Hepatocyte (in vitro differentiated cells): ENCODE measurements around the gene HOXC12. TPM values are rescaled to one million over a fixed set of nuclear protein-coding genes. Genes with fewer than 3 reads are reported as not detected.

Experiments
- DNase-seq: peaks from one replicate; pipeline ENCODE4 v3.0.0-alpha.2; 2016; ENCODE audit warnings: low spot score
- H2AFZ ChIP-seq: fragments of 200-600 bp; sonication (generic); 2 replicates; pipeline ENCODE4 v1.6.0; 2016; ENCODE audit warnings: antibody characterized with exemption, mild to moderate bottlenecking
- H3K27ac ChIP-seq: fragments of 200-600 bp; sonication (generic); 2 replicates; pipeline ENCODE4 v1.5.1; 2016; ENCODE audit warnings: mild to moderate bottlenecking
- H3K27me3 ChIP-seq: fragments of 200-600 bp; sonication (generic); 2 replicates; pipeline ENCODE4 v1.6.1; 2016
- H3K36me3 ChIP-seq: fragments of 200-600 bp; sonication (generic); replicated peaks from 2 replicates; pipeline ENCODE4 v1.5.1; 2016; ENCODE audit warnings: low read depth; ENCODE audit not compliant: insufficient read depth
- H3K4me1 ChIP-seq: fragments of 200-600 bp; sonication (generic); 2 replicates; pipeline ENCODE4 v1.5.1; 2016; ENCODE audit warnings: mild to moderate bottlenecking, moderate library complexity; ENCODE audit not compliant: insufficient read depth
- H3K4me2 ChIP-seq: fragments of 200-600 bp; sonication (generic); 2 replicates; pipeline ENCODE4 v1.6.0; 2016
- H3K4me3 ChIP-seq: fragments of 200-600 bp; sonication (generic); 2 replicates; pipeline ENCODE4 v1.5.1; 2016; ENCODE audit warnings: mild to moderate bottlenecking
- H3K79me2 ChIP-seq: fragments of 200-600 bp; sonication (generic); 2 replicates; pipeline ENCODE4 v1.6.0; 2017; ENCODE audit warnings: mild to moderate bottlenecking
- H3K9me2 ChIP-seq: fragments of 200-600 bp; sonication (generic); replicated peaks from 2 replicates; pipeline ENCODE4 v1.6.0; 2017; ENCODE audit warnings: mild to moderate bottlenecking; ENCODE audit not compliant: insufficient read depth
- H3K9me3 ChIP-seq: fragments of 200-600 bp; sonication (generic); 2 replicates; pipeline ENCODE4 v1.5.1; 2016; ENCODE audit warnings: low read depth, mild to moderate bottlenecking
- H4K20me1 ChIP-seq: fragments of 200-600 bp; sonication (generic); 2 replicates; pipeline ENCODE4 v1.6.0; 2016; ENCODE audit warnings: mild to moderate bottlenecking; ENCODE audit not compliant: insufficient read depth, poor library complexity, severe bottlenecking
- CTCF ChIP-seq: fragments of 200-600 bp; sonication (generic); IDR thresholded peaks from 2 replicates; pipeline ENCODE4 v1.5.1; 2016; ENCODE audit warnings: antibody characterized with exemption, mild to moderate bottlenecking; ENCODE audit not compliant: poor library complexity
- EZH2 ChIP-seq: fragments of 200-600 bp; sonication (generic); IDR thresholded peaks from 2 replicates; pipeline ENCODE4 v1.6.1; 2016; ENCODE audit warnings: antibody characterized with exemption, mild to moderate bottlenecking, borderline replicate concordance
- EZH2phosphoT487 ChIP-seq: fragments of 200-600 bp; sonication (generic); IDR thresholded peaks from one replicate; pipeline ENCODE4 v1.6.1; 2018; ENCODE audit warnings: antibody characterized with exemption, mild to moderate bottlenecking, low read depth, moderate library complexity; ENCODE audit not compliant: unreplicated experiment, severe bottlenecking
- WGBS: methylation state at CpG from one replicate; pipeline ENCODE4 v1.1.6; 2016; ENCODE audit warnings: low lambda C conversion rate; ENCODE audit errors: missing lambda C conversion rate; 5-methylcytosine and 5-hydroxymethylcytosine counted together
- polyA plus RNA-seq: library from polyadenylated mRNA; unstranded; fragments of >200 nt; fragmentation: Nextera tagmentation; extraction: Ambion mirVana; gene quantifications from 2 replicates; pipeline ENCODE4 v1.2.1, GENCODE V29; 2016
- total RNA-seq: library from RNA; depleted of rRNA; stranded (reverse); fragments of >200 nt; gene quantifications from 2 replicates; pipeline ENCODE4 v1.2.3, GENCODE V29; 2014

Gene HOXC12
- total and polyA plus RNA-seq, 2 experiments from 2014 or later = not detected

- TF ChIP-seq CTCF (no peak), EZH2 (no peak), EZH2phosphoT487 (no peak)
- no peaks in the 10 kb centered on the region for H4K20me1 ChIP-seq
- H3K9me2 ChIP-seq = no peaks in the 10 kb centered on the region
- H3K4me3 ChIP-seq = no peak overlapping the region
- H3K27me3 ChIP-seq = peaks cover 98% of the 10 kb centered on the region
- no peak for DNase-seq
- peaks cover 16% of the 10 kb centered on the region for H3K4me1 ChIP-seq
- no peaks in the 10 kb centered on the region for H3K9me3 ChIP-seq
- no peak overlapping the region for H3K27ac ChIP-seq
- H2AFZ ChIP-seq = no peak overlapping the region
- H3K36me3 ChIP-seq = no peaks in the 10 kb centered on the region
- no peak overlapping the region for H3K4me2 ChIP-seq
- no peaks in the 10 kb centered on the region for H3K79me2 ChIP-seq
- WGBS = 46% methylated on average over 2 of the region's 2 CpGs
Observed at GRCh38 chr12:53971686-53972085, 17.0 kb downstream of the HOXC12 start.

GRCh38 chr12:53972152-53972702, 17.5 kb downstream of the HOXC12 start:
- Histone ChIP-seq H3K27me3 (peaks cover 98% of the 10 kb centered on the region), H2AFZ (no peak overlapping the region), H3K4me3 (no peak overlapping the region), H3K9me2 (no peaks in the 10 kb centered on the region), H3K79me2 (no peaks in the 10 kb centered on the region), H3K27ac (no peak overlapping the region), H3K9me3 (no peaks in the 10 kb centered on the region), H4K20me1 (no peaks in the 10 kb centered on the region), H3K4me1 (peaks cover 21% of the 10 kb centered on the region), H3K36me3 (no peaks in the 10 kb centered on the region), H3K4me2 (peak overlapping the region; percentile 88)
- no peak for DNase-seq
- WGBS = 41% methylated on average over 9 of the region's 9 CpGs
- TF ChIP-seq EZH2 (no peak), EZH2phosphoT487 (peak; percentile 29)

- Histone ChIP-seq H3K27me3 (peaks cover 98% of the 10 kb centered on the region), H3K27ac (peak within 1 kb of the TSS; percentile 52), H4K20me1 (no peaks in the 10 kb centered on the region), H3K9me2 (no peaks in the 10 kb centered on the region), H3K4me2 (peak within 1 kb of the TSS; percentile 88), H2AFZ (peak within 1 kb of the TSS; percentile 81), H3K4me1 (peaks cover 26% of the 10 kb centered on the region), H3K36me3 (no peaks in the 10 kb centered on the region), H3K79me2 (no peaks in the 10 kb centered on the region), H3K4me3 (peak within 1 kb of the TSS; percentile 44), H3K9me3 (no peaks in the 10 kb centered on the region)
- TF ChIP-seq EZH2phosphoT487 (no peak), CTCF (no peak), EZH2 (no peak)
- whole genome bisulfite sequencing = 7% methylated on average over 21 of the region's 21 CpGs
- DNase-seq = no peak
Observed at GRCh38 chr12:53972722-53973235, 18.1 kb downstream of the HOXC12 start, which contains the start of gene HOXC11. Gene HOXC11, plus strand, starts transcription at chr12:53973126. Its CDS starts 116 bp downstream, at chr12:53973242.

GRCh38 chr12:53973236-53974042, 18.7 kb downstream of the HOXC12 start:
- Histone ChIP-seq H3K4me2 (peak overlapping the region; percentile 88), H2AFZ (peak overlapping the region; percentile 50), H3K27me3 (peaks cover 96% of the 10 kb centered on the region)

More at GRCh38 chr12:53973236-53974042, 18.7 kb downstream of the HOXC12 start:
- WGBS = 3% methylated on average over 57 of the region's 71 CpGs
- H3K79me2 ChIP-seq = no peaks in the 10 kb centered on the region
- DNase-seq = peak; percentile 46
- peaks cover 27% of the 10 kb centered on the region for H3K4me1 ChIP-seq
- no peaks in the 10 kb centered on the region for H3K9me3 ChIP-seq
- no peaks in the 10 kb centered on the region for H4K20me1 ChIP-seq
- H3K9me2 ChIP-seq = no peaks in the 10 kb centered on the region
- peak overlapping the region; percentile 44 for H3K4me3 ChIP-seq
- TF ChIP-seq CTCF (no peak), EZH2 (peak; percentile 97), EZH2phosphoT487 (peak; percentile 91)
- no peaks in the 10 kb centered on the region for H3K36me3 ChIP-seq
- peak overlapping the region; percentile 52 for H3K27ac ChIP-seq
